Endothelial cell of umbilical vein (primary cell): Measurements from ENCODE around the gene HDAC4. TPM values are rescaled to one million over a fixed set of nuclear protein-coding genes. Genes with fewer than 3 reads are reported as not detected.

Experiments
- BruUV-seq: library from RNA; stranded (reverse); fragments of 400-500 nt; replicated peaks from 2 replicates; lab custom pipeline; 2021; lab: Mats Ljungman, UMichigan
- CTCF ChIA-PET: fragments of 300-600, 350-600 bp; sonication (Branson Sonifier 250); formaldehyde crosslinking; loops from one replicate; lab custom pipeline; 2021; ENCODE audit warnings: antibody characterized with exemption, inconsistent platforms; lab: Charles Lee
- POLR2A ChIA-PET: fragments of 300-600, 350-600 bp; sonication (Branson Sonifier 250); formaldehyde crosslinking; loops from one replicate; lab custom pipeline; 2021; ENCODE audit warnings: antibody characterized with exemption, inconsistent platforms; lab: Charles Lee
- DNase-seq: peaks from one replicate; pipeline ENCODE4 v3.0.0-alpha.2; 2011; ENCODE audit warnings: low read depth, low spot score
- FAIRE-seq: peaks from 2 replicates; lab custom pipeline; 2011; peaks lifted over from hg19 to GRCh38; lab: Jason Lieb, UNC
- H2AFZ ChIP-seq: 2 replicates; pipeline ENCODE4 v1.6.0; 2012; ENCODE audit warnings: low read depth, low read length, control low read depth, inconsistent platforms
- H3K27ac ChIP-seq: 2 replicates; pipeline ENCODE4 v1.5.1; 2011; ENCODE audit warnings: low read depth, mild to moderate bottlenecking, control low read depth, low read length, moderate library complexity; ENCODE audit not compliant: insufficient read depth
- H3K27me3 ChIP-seq, 2 experiments: 2 replicates each; pipeline versions ENCODE4 v1.6.0 to v1.6.1; 2011; ENCODE audit warnings: low read length in 2 of 2, mixed read lengths in 1 of 2; ENCODE audit not compliant: control insufficient read depth in 2 of 2, insufficient read depth in 2 of 2
- H3K36me3 ChIP-seq, 2 experiments: 2 replicates in 1 of 2; 3 replicates in 1 of 2; pipeline ENCODE4 v1.5.1; 2011; ENCODE audit warnings: low read length in 2 of 2, mild to moderate bottlenecking in 1 of 2, moderate library complexity in 1 of 2; ENCODE audit not compliant: control insufficient read depth in 2 of 2, insufficient read depth in 2 of 2; ENCODE audit errors: extremely low read depth in 1 of 2
- H3K4me1 ChIP-seq: 3 replicates; pipeline ENCODE4 v1.5.1; 2011; ENCODE audit warnings: mild to moderate bottlenecking, low read length; ENCODE audit not compliant: control insufficient read depth, insufficient read depth; ENCODE audit errors: extremely low read depth
- H3K4me2 ChIP-seq: 2 replicates; pipeline ENCODE4 v1.6.1; 2011; ENCODE audit warnings: low read length, control low read depth, mixed read lengths; ENCODE audit not compliant: insufficient read depth
- H3K4me3 ChIP-seq, 3 experiments: fragments of 200-600 bp in 1 of 3; sonication (generic), shearing (Covaris generic) in 1 of 3; replicated peaks in 1 of 3; 2 replicates each; pipeline ENCODE4 v1.5.1; 2011 to 2016; ENCODE audit warnings: control low read depth in 3 of 3, low read length in 3 of 3, mild to moderate bottlenecking in 2 of 3, inconsistent platforms in 1 of 3, low read depth in 1 of 3, moderate library complexity in 1 of 3; ENCODE audit not compliant: insufficient read depth in 1 of 3
- H3K79me2 ChIP-seq: 2 replicates; pipeline ENCODE4 v1.6.0; 2012; ENCODE audit warnings: low read length, inconsistent platforms; ENCODE audit not compliant: control insufficient read depth, insufficient read depth
- H3K9ac ChIP-seq: replicated peaks from 2 replicates; pipeline ENCODE3; 2011; ENCODE audit warnings: low read length, control low read depth; ENCODE audit not compliant: insufficient read depth; ENCODE audit errors: extremely low read depth
- H3K9me1 ChIP-seq: replicated peaks from 3 replicates; pipeline ENCODE4 v1.6.0; 2011; ENCODE audit warnings: mild to moderate bottlenecking, low read length; ENCODE audit not compliant: control insufficient read depth, insufficient read depth; ENCODE audit errors: extremely low read depth
- H3K9me3 ChIP-seq: replicated peaks from 2 replicates; pipeline ENCODE4 v1.5.1; 2012; ENCODE audit warnings: low read length, inconsistent platforms; ENCODE audit not compliant: control insufficient read depth, insufficient read depth
- H4K20me1 ChIP-seq: replicated peaks from 2 replicates; pipeline ENCODE3; 2011; ENCODE audit warnings: mild to moderate bottlenecking, low read length; ENCODE audit not compliant: control insufficient read depth, insufficient read depth; ENCODE audit errors: extremely low read depth
- EZH2 ChIP-seq: IDR thresholded peaks from 2 replicates; pipeline ENCODE4 v1.6.1; 2012; ENCODE audit warnings: borderline replicate concordance, low read depth, mild to moderate bottlenecking, moderate library complexity, low read length, inconsistent platforms; ENCODE audit not compliant: severe bottlenecking
- FOS ChIP-seq: IDR thresholded peaks from 2 replicates; pipeline ENCODE4 v1.6.1; 2011; ENCODE audit warnings: mild to moderate bottlenecking, low read length, moderate library complexity, borderline replicate concordance; ENCODE audit not compliant: insufficient read depth
- GATA2 ChIP-seq: IDR thresholded peaks from 2 replicates; pipeline ENCODE4 v1.7.0; 2011; ENCODE audit warnings: low read depth, mild to moderate bottlenecking, moderate library complexity, mixed read lengths, low read length; ENCODE audit not compliant: insufficient read length, insufficient read depth
- JUN ChIP-seq: IDR thresholded peaks from 2 replicates; pipeline ENCODE4 v1.6.1; 2011; ENCODE audit warnings: borderline replicate concordance, low read depth; ENCODE audit not compliant: insufficient read length, insufficient read depth
- MAX ChIP-seq: IDR thresholded peaks from 2 replicates; pipeline ENCODE4 v1.6.1; 2011; ENCODE audit not compliant: insufficient read depth, insufficient read length
- MYC ChIP-seq: IDR thresholded peaks from one replicate; pipeline ENCODE4 v1.6.1; 2011; ENCODE audit warnings: mild to moderate bottlenecking, low read depth, low read length
- POLR2A ChIP-seq: IDR thresholded peaks from 2 replicates; pipeline ENCODE4 v1.6.1; 2012; ENCODE audit warnings: low read depth, mild to moderate bottlenecking, control low read depth, low read length
- POLR2AphosphoS5 ChIP-seq: IDR thresholded peaks from 2 replicates; pipeline ENCODE4 v1.6.1; 2012; ENCODE audit warnings: low read depth, mild to moderate bottlenecking, control low read depth, low read length, moderate library complexity; ENCODE audit not compliant: insufficient read depth
- dilution Hi-C: fragments of 300-500 bp; cut with MboI; formaldehyde crosslinking; loops from one replicate; pipeline ENCODE4 v1.15.0; 2019; ENCODE audit warnings: low sequenced_read_pairs; ENCODE audit not compliant: extremely low pct_ligation_motif_present
- intact Hi-C: fragments of 100-400 bp; cut with micrococcal nuclease; formaldehyde crosslinking; loops from one replicate; pipeline ENCODE4 v1.10.0; 2022
- polyA plus RNA-seq, 4 experiments: library from polyadenylated mRNA; depleted of rRNA in 3 of 4; stranded (reverse) in 3 of 4; unstranded in 1 of 4; fragments of >200 nt; gene quantifications; 2 replicates each; pipeline versions ENCODE4 v1.2.1 to v1.2.3, GENCODE V29; 2011 to 2012; ENCODE audit warnings: missing spikeins in 1 of 4
- total RNA-seq: library from RNA; stranded (reverse); gene quantifications from 2 replicates; pipeline ENCODE4 v1.2.3, GENCODE V29; 2021
- TF ChIP-seq, protein P1 (sequence below), 2 donors: IDR thresholded peaks; 1 replicate in 1 of 2; 2 replicates in 1 of 2; pipeline ENCODE4 v1.5.1; 2011; ENCODE audit warnings: low read length in 2 of 2, mild to moderate bottlenecking in 2 of 2, moderate library complexity in 2 of 2, control low read depth in 1 of 2, inconsistent platforms in 1 of 2, low read depth in 1 of 2; ENCODE audit not compliant: insufficient read depth in 1 of 2; ENCODE audit errors: extremely low read depth in 1 of 2

The HDAC4 gene
- total and polyA plus RNA-seq, 2 donors (not counting 3 experiments of a cell fraction or from before 2014, with no cell fraction given): 13.4 to 33.0 TPM

GRCh38 chr2:239028253-239028619 lies 372.6 kb downstream of the HDAC4 start:
- no peak overlapping the region for H3K27ac ChIP-seq
- no peak overlapping the region for H3K4me3 ChIP-seq
- H3K36me3 ChIP-seq: no peaks in the 10 kb centered on the region
- POLR2A ChIA-PET: no interaction called here
- no peaks in the 10 kb centered on the region for H4K20me1 ChIP-seq
- H3K4me2 ChIP-seq: no peak overlapping the region
- peaks cover 0 to 3% of the 10 kb centered on the region in 2 experiments for H3K27me3 ChIP-seq
- TF ChIP-seq POLR2A (no peak), JUN (no peak), MYC (no peak), FOS (no peak), EZH2 (no peak), POLR2AphosphoS5 (no peak), GATA2 (no peak), MAX (no peak)
- TF ChIP-seq, protein P1, sequence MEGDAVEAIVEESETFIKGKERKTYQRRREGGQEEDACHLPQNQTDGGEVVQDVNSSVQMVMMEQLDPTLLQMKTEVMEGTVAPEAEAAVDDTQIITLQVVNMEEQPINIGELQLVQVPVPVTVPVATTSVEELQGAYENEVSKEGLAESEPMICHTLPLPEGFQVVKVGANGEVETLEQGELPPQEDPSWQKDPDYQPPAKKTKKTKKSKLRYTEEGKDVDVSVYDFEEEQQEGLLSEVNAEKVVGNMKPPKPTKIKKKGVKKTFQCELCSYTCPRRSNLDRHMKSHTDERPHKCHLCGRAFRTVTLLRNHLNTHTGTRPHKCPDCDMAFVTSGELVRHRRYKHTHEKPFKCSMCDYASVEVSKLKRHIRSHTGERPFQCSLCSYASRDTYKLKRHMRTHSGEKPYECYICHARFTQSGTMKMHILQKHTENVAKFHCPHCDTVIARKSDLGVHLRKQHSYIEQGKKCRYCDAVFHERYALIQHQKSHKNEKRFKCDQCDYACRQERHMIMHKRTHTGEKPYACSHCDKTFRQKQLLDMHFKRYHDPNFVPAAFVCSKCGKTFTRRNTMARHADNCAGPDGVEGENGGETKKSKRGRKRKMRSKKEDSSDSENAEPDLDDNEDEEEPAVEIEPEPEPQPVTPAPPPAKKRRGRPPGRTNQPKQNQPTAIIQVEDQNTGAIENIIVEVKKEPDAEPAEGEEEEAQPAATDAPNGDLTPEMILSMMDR (IDR thresholded peaks at IDR 0.05; ENCODE audit: extremely low read depth in 1 of 2, insufficient read depth in 1 of 2, low read depth in 1 of 2, low read length in 2 of 2): no peak
- FAIRE-seq (no peak), DNase-seq (no peak)
- no peaks in the 10 kb centered on the region for H3K4me1 ChIP-seq
- no TSS peak for BruUV-seq
- CTCF ChIA-PET: no interaction called here
- no peaks in the 10 kb centered on the region for H3K9me3 ChIP-seq
- H3K9ac ChIP-seq: no peak overlapping the region
- dilution Hi-C loops (no loop called here), intact Hi-C loops (no loop called here)
- H3K79me2 ChIP-seq: no peaks in the 10 kb centered on the region
- H2AFZ ChIP-seq: no peak overlapping the region
- no peaks in the 10 kb centered on the region for H3K9me1 ChIP-seq
